WTC11 (cell line): ENCODE data around the gene MSLN. TPM values are rescaled to one million over a fixed set of nuclear protein-coding genes. Genes with fewer than 3 reads are reported as not detected.

Experiments used
- ATAC-seq: fragments of 200-7000 bp; cut with Tn5 transposase; 2 replicates; pipeline ENCODE4 v1.10.0; 2021; ENCODE audit warnings: mild to moderate bottlenecking, moderate library complexity
- CTCF ChIA-PET: fragments of 300-600 bp; sonication (Branson Sonifier 250); formaldehyde crosslinking; loops from one replicate; lab custom pipeline; 2021; ENCODE audit warnings: antibody characterized with exemption; lab: Charles Lee
- POLR2A ChIA-PET: fragments of 350-600 bp; sonication (Branson Sonifier 250); formaldehyde crosslinking; loops from one replicate; lab custom pipeline; 2021; ENCODE audit warnings: antibody characterized with exemption; lab: Charles Lee
- DNase-seq: peaks from one replicate; pipeline ENCODE4 v3.0.0; 2021; ENCODE audit warnings: low spot score
- H3K27ac Mint-ChIP-seq: 2 replicates; pipeline ENCODE4 v1.8.0; 2021; ENCODE audit warnings: mixed read lengths
- H3K27me3 Mint-ChIP-seq: 2 replicates; pipeline ENCODE4 v1.8.0; 2021; ENCODE audit warnings: low read depth, mild to moderate bottlenecking, moderate library complexity, mixed read lengths
- H3K36me3 Mint-ChIP-seq: 2 replicates; pipeline ENCODE4 v1.8.0; 2021; ENCODE audit warnings: mixed read lengths
- H3K4me1 Mint-ChIP-seq: 2 replicates; pipeline ENCODE4 v1.8.0; 2022; ENCODE audit warnings: mixed read lengths
- H3K4me3 Mint-ChIP-seq: 2 replicates; pipeline ENCODE4 v1.8.0; 2021; ENCODE audit warnings: mild to moderate bottlenecking, moderate library complexity, mixed read lengths
- H3K9me3 Mint-ChIP-seq: 2 replicates; pipeline ENCODE4 v1.8.0; 2021; ENCODE audit warnings: mixed read lengths
- FOXP1 ChIP-seq: sonication (generic); formaldehyde crosslinking; IDR thresholded peaks from 2 replicates; pipeline ENCODE4 v1.8.0; 2022; ENCODE audit warnings: missing genetic modification reagents, mild to moderate bottlenecking, moderate library complexity, borderline replicate concordance
- MXD4 ChIP-seq: fragments of 250-450 bp; sonication (Bioruptor Pico); IDR thresholded peaks from 2 replicates; pipeline ENCODE4 v1.8.0; 2021; ENCODE audit warnings: mild to moderate bottlenecking, moderate library complexity, borderline replicate concordance
- NR1H2 ChIP-seq: sonication (generic); formaldehyde crosslinking; IDR thresholded peaks from 2 replicates; pipeline ENCODE4 v1.9.0; 2021; ENCODE audit warnings: mild to moderate bottlenecking, moderate library complexity, missing genetic modification reagents
- NR2C2 ChIP-seq: sonication (generic); formaldehyde crosslinking; IDR thresholded peaks from 2 replicates; pipeline ENCODE4 v1.8.0; 2022; ENCODE audit warnings: mild to moderate bottlenecking, missing genetic modification reagents
- NR3C1 ChIP-seq: sonication (generic); formaldehyde crosslinking; conservative IDR thresholded peaks from 2 replicates; pipeline ENCODE4 v1.8.1; 2023; ENCODE audit warnings: low read depth, mild to moderate bottlenecking, missing genetic modification reagents
- OVOL2 ChIP-seq: fragments of 250-450 bp; sonication (Bioruptor Pico); IDR thresholded peaks from 2 replicates; pipeline ENCODE4 v1.9.0; 2021; ENCODE audit warnings: mild to moderate bottlenecking, borderline replicate concordance
- PRRX2 ChIP-seq: fragments of 250-450 bp; sonication (Bioruptor Pico); IDR thresholded peaks from 2 replicates; pipeline ENCODE4 v1.8.0; 2021; ENCODE audit warnings: mild to moderate bottlenecking
- RELA ChIP-seq: sonication (generic); formaldehyde crosslinking; IDR thresholded peaks from 2 replicates; pipeline ENCODE4 v1.8.1; 2022; ENCODE audit warnings: missing genetic modification reagents, mild to moderate bottlenecking, borderline replicate concordance
- SMAD4 ChIP-seq: sonication (generic); formaldehyde crosslinking; IDR thresholded peaks from 2 replicates; pipeline ENCODE4 v1.8.0; 2022; ENCODE audit warnings: mild to moderate bottlenecking, missing genetic modification reagents
- TCF7 ChIP-seq: sonication (generic); formaldehyde crosslinking; IDR thresholded peaks from 2 replicates; pipeline ENCODE4 v1.8.0; 2022; ENCODE audit warnings: mild to moderate bottlenecking, low read depth, missing genetic modification reagents, moderate library complexity
- TEAD4 ChIP-seq: sonication (generic); formaldehyde crosslinking; IDR thresholded peaks from 2 replicates; pipeline ENCODE4 v1.8.0; 2022; ENCODE audit warnings: mild to moderate bottlenecking, missing genetic modification reagents
- ZNF219 ChIP-seq: sonication (generic); formaldehyde crosslinking; IDR thresholded peaks from 2 replicates; pipeline ENCODE4 v1.8.0; 2023; ENCODE audit warnings: missing genetic modification reagents, mild to moderate bottlenecking, borderline replicate concordance
- ZNF232 ChIP-seq: sonication (generic); formaldehyde crosslinking; IDR thresholded peaks from 2 replicates; pipeline ENCODE4 v1.8.0; 2022; ENCODE audit warnings: mild to moderate bottlenecking, missing genetic modification reagents
- ZNF671 ChIP-seq: fragments of 250-450 bp; sonication (Bioruptor Pico); IDR thresholded peaks from 2 replicates; pipeline ENCODE4 v1.8.0; 2021; ENCODE audit warnings: mild to moderate bottlenecking
- total RNA-seq: library from RNA; stranded (reverse); gene quantifications from 3 replicates; pipeline ENCODE4 v1.2.3, GENCODE V29; 2021
- TF ChIP-seq, protein P1 (sequence below): sonication (generic); formaldehyde crosslinking; IDR thresholded peaks from 2 replicates; pipeline ENCODE4 v1.8.1; 2022; ENCODE audit warnings: mild to moderate bottlenecking, missing genetic modification reagents, moderate library complexity, borderline replicate concordance
- TF ChIP-seq, protein P2 (sequence below): sonication (generic); formaldehyde crosslinking; IDR thresholded peaks from 2 replicates; pipeline ENCODE4 v1.8.1; 2023; ENCODE audit warnings: mild to moderate bottlenecking, missing genetic modification reagents
- TF ChIP-seq, protein P3 (sequence below): sonication (generic); formaldehyde crosslinking; IDR thresholded peaks from 2 replicates; pipeline ENCODE4 v1.8.0; 2023; ENCODE audit warnings: missing genetic modification reagents
- TF ChIP-seq, protein P4 (sequence below): sonication (generic); formaldehyde crosslinking; IDR thresholded peaks from 2 replicates; pipeline ENCODE4 v1.8.0; 2022; ENCODE audit warnings: mild to moderate bottlenecking, missing genetic modification reagents
- TF ChIP-seq, protein P5 (sequence below): fragments of 250-450 bp; sonication (Bioruptor Pico); IDR thresholded peaks from 2 replicates; pipeline ENCODE4 v1.9.0; 2021; ENCODE audit warnings: mild to moderate bottlenecking

Gene MSLN
- total RNA-seq, 1 experiment from 2014 or later = 0.20 TPM

DNA sequence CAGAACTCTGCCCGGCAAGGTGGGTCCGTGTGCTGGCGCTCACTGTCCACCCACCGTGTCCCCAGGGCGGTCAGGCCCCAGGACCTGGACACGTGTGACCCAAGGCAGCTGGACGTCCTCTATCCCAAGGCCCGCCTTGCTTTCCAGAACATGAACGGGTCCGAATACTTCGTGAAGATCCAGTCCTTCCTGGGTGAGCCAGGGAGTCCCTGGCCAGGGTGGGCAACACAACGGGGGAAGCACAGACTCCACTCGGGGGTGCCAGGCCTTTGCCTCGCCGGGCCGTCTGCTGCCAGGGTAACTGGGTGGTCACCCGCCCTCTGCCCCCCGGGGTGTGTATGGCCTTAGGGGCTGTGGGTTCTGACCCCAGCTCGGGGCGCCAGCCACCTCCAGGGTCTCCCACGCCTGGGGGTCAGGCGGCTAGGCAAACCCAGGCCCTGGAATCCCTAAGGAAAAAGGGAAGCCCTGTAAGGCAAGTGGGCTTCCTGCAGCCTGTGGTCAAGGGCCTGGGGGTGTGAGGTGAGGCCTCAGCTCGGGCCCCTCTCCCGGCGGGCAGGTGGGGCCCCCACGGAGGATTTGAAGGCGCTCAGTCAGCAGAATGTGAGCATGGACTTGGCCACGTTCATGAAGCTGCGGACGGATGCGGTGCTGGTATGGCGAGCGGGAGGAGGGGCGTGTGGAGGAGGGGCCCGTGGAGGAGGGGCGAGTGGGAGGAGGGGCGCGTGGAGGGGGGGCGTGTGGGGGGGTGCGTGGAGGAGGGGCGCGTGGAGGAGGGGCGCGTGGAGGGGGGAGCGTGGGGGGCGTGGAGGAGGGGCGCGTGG is 6.5 kb downstream of the MSLN start (continued):
- TF ChIP-seq, protein P1, sequence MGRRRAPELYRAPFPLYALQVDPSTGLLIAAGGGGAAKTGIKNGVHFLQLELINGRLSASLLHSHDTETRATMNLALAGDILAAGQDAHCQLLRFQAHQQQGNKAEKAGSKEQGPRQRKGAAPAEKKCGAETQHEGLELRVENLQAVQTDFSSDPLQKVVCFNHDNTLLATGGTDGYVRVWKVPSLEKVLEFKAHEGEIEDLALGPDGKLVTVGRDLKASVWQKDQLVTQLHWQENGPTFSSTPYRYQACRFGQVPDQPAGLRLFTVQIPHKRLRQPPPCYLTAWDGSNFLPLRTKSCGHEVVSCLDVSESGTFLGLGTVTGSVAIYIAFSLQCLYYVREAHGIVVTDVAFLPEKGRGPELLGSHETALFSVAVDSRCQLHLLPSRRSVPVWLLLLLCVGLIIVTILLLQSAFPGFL (CRISPR knock-in tag) = no peak
- TF ChIP-seq MXD4 (no peak), OVOL2 (no peak)
- TF ChIP-seq, protein P2, sequence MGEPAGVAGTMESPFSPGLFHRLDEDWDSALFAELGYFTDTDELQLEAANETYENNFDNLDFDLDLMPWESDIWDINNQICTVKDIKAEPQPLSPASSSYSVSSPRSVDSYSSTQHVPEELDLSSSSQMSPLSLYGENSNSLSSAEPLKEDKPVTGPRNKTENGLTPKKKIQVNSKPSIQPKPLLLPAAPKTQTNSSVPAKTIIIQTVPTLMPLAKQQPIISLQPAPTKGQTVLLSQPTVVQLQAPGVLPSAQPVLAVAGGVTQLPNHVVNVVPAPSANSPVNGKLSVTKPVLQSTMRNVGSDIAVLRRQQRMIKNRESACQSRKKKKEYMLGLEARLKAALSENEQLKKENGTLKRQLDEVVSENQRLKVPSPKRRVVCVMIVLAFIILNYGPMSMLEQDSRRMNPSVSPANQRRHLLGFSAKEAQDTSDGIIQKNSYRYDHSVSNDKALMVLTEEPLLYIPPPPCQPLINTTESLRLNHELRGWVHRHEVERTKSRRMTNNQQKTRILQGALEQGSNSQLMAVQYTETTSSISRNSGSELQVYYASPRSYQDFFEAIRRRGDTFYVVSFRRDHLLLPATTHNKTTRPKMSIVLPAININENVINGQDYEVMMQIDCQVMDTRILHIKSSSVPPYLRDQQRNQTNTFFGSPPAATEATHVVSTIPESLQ (CRISPR knock-in tag) = no peak

DNA sequence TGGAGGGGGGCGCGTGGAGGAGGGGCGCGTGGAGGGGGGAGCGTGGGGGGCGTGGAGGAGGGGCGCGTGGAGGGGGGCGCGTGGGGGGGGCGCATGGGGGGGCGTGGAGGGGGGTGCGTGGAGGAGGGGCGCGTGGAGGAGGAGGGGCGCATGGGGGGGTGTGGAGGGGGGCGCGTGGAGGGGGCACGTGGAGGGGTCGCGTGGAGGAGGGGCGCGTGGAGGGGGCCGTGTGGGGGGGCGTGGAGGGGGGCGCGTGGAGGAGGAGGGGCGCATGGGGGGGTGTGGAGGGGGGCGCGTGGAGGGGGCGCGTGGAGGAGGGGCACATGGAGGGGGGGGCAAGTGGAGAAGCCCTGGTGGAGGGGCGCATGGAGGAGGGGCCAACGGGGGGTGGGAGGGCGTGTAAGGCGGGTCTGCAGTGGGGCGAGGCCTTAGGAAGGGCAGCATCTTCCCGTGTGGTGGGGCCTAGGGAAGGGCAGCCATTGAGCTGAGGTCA is 7.3 kb downstream of the MSLN start:
- peak; percentile 16 for ATAC-seq
- ChIA-PET CTCF (no interaction called here), POLR2A (no interaction called here)
- TF ChIP-seq NR2C2 (CRISPR knock-in tag) = no peak
- TF ChIP-seq, protein P3, sequence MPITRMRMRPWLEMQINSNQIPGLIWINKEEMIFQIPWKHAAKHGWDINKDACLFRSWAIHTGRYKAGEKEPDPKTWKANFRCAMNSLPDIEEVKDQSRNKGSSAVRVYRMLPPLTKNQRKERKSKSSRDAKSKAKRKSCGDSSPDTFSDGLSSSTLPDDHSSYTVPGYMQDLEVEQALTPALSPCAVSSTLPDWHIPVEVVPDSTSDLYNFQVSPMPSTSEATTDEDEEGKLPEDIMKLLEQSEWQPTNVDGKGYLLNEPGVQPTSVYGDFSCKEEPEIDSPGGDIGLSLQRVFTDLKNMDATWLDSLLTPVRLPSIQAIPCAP = no peak
- TF ChIP-seq, protein P2 (CRISPR knock-in tag) = no peak
- no peak for TF ChIP-seq ZNF671
- TF ChIP-seq PRRX2 = no peak
- TF ChIP-seq NR1H2 = no peak
- TF ChIP-seq SMAD4 (CRISPR knock-in tag) = no peak
- no peak for TF ChIP-seq NR3C1 (CRISPR knock-in tag)
- TF ChIP-seq TCF7 (CRISPR knock-in tag) = no peak
- TF ChIP-seq FOXP1 (CRISPR knock-in tag) = no peak
- TF ChIP-seq, protein P4, sequence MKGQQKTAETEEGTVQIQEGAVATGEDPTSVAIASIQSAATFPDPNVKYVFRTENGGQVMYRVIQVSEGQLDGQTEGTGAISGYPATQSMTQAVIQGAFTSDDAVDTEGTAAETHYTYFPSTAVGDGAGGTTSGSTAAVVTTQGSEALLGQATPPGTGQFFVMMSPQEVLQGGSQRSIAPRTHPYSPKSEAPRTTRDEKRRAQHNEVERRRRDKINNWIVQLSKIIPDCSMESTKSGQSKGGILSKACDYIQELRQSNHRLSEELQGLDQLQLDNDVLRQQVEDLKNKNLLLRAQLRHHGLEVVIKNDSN (CRISPR knock-in tag) = no peak
- no peak for TF ChIP-seq RELA (CRISPR knock-in tag)
- TF ChIP-seq ZNF219 (CRISPR knock-in tag) = no peak
- TF ChIP-seq, protein P5, sequence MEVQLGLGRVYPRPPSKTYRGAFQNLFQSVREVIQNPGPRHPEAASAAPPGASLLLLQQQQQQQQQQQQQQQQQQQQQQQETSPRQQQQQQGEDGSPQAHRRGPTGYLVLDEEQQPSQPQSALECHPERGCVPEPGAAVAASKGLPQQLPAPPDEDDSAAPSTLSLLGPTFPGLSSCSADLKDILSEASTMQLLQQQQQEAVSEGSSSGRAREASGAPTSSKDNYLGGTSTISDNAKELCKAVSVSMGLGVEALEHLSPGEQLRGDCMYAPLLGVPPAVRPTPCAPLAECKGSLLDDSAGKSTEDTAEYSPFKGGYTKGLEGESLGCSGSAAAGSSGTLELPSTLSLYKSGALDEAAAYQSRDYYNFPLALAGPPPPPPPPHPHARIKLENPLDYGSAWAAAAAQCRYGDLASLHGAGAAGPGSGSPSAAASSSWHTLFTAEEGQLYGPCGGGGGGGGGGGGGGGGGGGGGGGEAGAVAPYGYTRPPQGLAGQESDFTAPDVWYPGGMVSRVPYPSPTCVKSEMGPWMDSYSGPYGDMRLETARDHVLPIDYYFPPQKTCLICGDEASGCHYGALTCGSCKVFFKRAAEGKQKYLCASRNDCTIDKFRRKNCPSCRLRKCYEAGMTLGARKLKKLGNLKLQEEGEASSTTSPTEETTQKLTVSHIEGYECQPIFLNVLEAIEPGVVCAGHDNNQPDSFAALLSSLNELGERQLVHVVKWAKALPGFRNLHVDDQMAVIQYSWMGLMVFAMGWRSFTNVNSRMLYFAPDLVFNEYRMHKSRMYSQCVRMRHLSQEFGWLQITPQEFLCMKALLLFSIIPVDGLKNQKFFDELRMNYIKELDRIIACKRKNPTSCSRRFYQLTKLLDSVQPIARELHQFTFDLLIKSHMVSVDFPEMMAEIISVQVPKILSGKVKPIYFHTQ (CRISPR knock-in tag) = no peak
- TF ChIP-seq, protein P1 (CRISPR knock-in tag) = no peak
- no peak for TF ChIP-seq TEAD4 (CRISPR knock-in tag)
- TF ChIP-seq ZNF232 = no peak
- H3K4me3 Mint-ChIP-seq = no peak overlapping the region
- no peaks in the 10 kb centered on the region for H3K27me3 Mint-ChIP-seq
- no peaks in the 10 kb centered on the region for H3K36me3 Mint-ChIP-seq
- no peak for DNase-seq
- no peaks in the 10 kb centered on the region for H3K4me1 Mint-ChIP-seq
- H3K27ac Mint-ChIP-seq = no peak overlapping the region
- no peaks in the 10 kb centered on the region for H3K9me3 Mint-ChIP-seq
